ENCODE measurements around the gene PCBP3. TPM values are rescaled to one million over a fixed set of nuclear protein-coding genes. Genes with fewer than 3 reads are reported as not detected.

Gene PCBP3
- total and polyA plus RNA-seq, 2 of the 13 experiments (the other 11 are each of a cell fraction or from before 2014, with no cell fraction given) = not detected

DNA sequence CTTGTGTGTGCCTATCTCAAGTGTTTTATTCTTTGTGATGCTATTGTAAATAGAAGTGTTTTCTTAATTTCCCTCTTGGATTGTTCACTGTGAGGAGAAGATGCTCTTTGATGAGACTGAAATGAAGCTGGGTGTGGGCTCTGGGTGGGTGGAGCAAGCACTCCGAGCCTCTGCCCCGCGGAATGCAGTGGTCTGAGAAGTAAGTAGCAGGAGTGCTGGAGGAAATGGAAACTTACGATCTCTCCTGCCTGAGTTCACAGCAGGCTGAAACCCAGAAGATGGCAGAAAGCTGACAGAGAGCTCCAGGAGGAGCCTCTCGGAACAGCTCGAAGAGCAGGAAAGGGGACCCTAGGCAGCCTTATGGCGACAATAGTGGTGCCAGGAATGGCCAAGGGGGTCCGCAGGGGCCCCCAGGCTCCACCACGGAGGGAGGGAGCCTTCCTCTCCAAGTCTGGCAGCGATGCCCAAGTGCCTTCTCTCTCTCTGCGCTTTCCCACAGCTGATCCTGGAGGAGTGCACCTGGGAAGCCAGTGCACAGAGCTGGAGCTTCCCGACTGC, 211.2 kb downstream of the PCBP3 start (continued):
- TF ChIP-seq ZNF816 (CRISPR knock-in tag; IDR thresholded peaks at IDR 0.05; ENCODE audit: borderline replicate concordance) (no peak), U2AF2 (IDR thresholded peaks at IDR 0.05; ENCODE audit: low read depth, low read length) (no peak), ZNF292 (CRISPR knock-in tag; IDR thresholded peaks at IDR 0.05; ENCODE audit: borderline replicate concordance, low read depth) (no peak)

DNA sequence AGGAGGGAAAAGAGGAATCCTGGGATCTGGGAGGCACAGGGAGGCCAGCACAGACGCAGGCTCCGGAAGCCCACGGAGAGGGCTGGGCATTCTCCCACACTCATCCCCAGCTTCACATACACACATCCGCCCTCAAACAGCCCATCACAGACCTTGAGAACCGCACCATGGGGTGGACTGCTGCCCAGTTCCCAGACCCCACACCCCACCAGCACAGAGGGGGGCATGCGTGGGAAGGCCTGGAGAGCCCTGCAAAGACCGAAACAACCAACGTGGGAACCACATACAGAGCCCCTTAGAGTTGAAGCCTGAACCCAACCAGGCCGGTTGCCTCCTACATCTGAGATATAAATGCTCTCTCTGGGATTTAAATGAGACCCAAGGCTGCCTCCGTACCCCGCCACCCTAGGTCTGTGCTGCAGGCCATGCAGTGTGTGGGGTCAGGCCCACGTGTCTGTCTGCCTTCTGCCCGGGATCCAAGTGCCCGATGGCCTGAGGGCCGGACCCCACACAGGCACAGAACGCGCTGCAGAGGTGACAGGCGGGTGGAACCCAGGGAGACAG, 211.8 kb downstream of the PCBP3 start:
- Histone ChIP-seq H3K27me3 (ENCODE audit: control insufficient read depth in 1 of 2, insufficient read depth in 2 of 2, low read length in 2 of 2) (peaks cover 8 to 55% of the 10 kb centered on the region in 2 experiments), H2AFZ (ENCODE audit: low read length) (no peak overlapping the region), H3K9me3 (ENCODE audit: low read length) (no peaks in the 10 kb centered on the region), H3K4me2 (ENCODE audit: low read depth, low read length) (no peak overlapping the region), H3K27ac (ENCODE audit: extremely low read length, insufficient read depth, low read length) (no peak overlapping the region), H3K4me1 (ENCODE audit: insufficient read depth, low read length) (peaks cover 14% of the 10 kb centered on the region; the same call in 1 of the 2 replicates), H3K36me3 (replicated peaks in 1 of 2; ENCODE audit: control insufficient read depth in 1 of 2, insufficient read depth in 2 of 2, low read length in 2 of 2) (no peaks in the 10 kb centered on the region), H3K79me2 (ENCODE audit: insufficient read depth, low read length) (no peaks in the 10 kb centered on the region), H3K4me3 (replicated peaks in 1 of 3; ENCODE audit: insufficient read depth in 1 of 3, low read depth in 2 of 3, low read length in 3 of 3) (no peak overlapping the region), H4K20me1 (ENCODE audit: insufficient read depth, low read length) (0 out of 2 replicates have a peak, but pooled peaks cover 3% of the 10 kb centered on the region), H3K9ac (ENCODE audit: insufficient read depth, low read depth, low read length) (no peak overlapping the region)
- no peak for FAIRE-seq
- intact Hi-C loops (cut with micrococcal nuclease; ENCODE audit: unreplicated experiment) (no loop called here), in situ Hi-C loops (cut with HindIII; ENCODE audit: extremely low pct_ligation_motif_present, low pct_unique_long_range_greater_than_20kb) (no loop called here)
- ChIA-PET CTCF (ENCODE audit: low intra/inter-chr PET ratio, low total read pairs) (no interaction called here), POLR2A (no interaction called here)
- no TSS peak for BruUV-seq (replicated peaks)
- 39% methylated on average over 9 of the region's 18 CpGs for WGBS (ENCODE audit: low lambda C conversion rate)
- no peak for ATAC-seq
- DNase-seq (ENCODE audit: low spot score) = no peak
- TF ChIP-seq FLYWCH1 (CRISPR knock-in tag; IDR thresholded peaks at IDR 0.05) = no peak
- TF ChIP-seq, protein P1, sequence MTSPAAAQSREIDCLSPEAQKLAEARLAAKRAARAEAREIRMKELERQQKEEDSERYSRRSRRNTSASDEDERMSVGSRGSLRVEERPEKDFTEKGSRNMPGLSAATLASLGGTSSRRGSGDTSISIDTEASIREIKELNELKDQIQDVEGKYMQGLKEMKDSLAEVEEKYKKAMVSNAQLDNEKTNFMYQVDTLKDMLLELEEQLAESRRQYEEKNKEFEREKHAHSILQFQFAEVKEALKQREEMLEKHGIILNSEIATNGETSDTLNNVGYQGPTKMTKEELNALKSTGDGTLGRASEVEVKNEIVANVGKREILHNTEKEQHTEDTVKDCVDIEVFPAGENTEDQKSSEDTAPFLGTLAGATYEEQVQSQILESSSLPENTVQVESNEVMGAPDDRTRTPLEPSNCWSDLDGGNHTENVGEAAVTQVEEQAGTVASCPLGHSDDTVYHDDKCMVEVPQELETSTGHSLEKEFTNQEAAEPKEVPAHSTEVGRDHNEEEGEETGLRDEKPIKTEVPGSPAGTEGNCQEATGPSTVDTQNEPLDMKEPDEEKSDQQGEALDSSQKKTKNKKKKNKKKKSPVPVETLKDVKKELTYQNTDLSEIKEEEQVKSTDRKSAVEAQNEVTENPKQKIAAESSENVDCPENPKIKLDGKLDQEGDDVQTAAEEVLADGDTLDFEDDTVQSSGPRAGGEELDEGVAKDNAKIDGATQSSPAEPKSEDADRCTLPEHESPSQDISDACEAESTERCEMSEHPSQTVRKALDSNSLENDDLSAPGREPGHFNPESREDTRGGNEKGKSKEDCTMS (CRISPR knock-in tag; conservative IDR thresholded peaks at IDR 0.05) = no peak
- TF ChIP-seq FOSL2 (CRISPR knock-in tag; IDR thresholded peaks at IDR 0.05) = no peak
- TF ChIP-seq TBP (CRISPR knock-in tag; IDR thresholded peaks at IDR 0.05) = no peak
- no peak for TF ChIP-seq ZNF747 (CRISPR knock-in tag; IDR thresholded peaks at IDR 0.05; ENCODE audit: borderline replicate concordance)
- no peak for TF ChIP-seq ZNF660 (CRISPR knock-in tag; IDR thresholded peaks at IDR 0.05; ENCODE audit: borderline replicate concordance, low read depth)
- TF ChIP-seq MBD4 (IDR thresholded peaks at IDR 0.05; ENCODE audit: borderline replicate concordance, low read length) = no peak
- TF ChIP-seq, protein P2, sequence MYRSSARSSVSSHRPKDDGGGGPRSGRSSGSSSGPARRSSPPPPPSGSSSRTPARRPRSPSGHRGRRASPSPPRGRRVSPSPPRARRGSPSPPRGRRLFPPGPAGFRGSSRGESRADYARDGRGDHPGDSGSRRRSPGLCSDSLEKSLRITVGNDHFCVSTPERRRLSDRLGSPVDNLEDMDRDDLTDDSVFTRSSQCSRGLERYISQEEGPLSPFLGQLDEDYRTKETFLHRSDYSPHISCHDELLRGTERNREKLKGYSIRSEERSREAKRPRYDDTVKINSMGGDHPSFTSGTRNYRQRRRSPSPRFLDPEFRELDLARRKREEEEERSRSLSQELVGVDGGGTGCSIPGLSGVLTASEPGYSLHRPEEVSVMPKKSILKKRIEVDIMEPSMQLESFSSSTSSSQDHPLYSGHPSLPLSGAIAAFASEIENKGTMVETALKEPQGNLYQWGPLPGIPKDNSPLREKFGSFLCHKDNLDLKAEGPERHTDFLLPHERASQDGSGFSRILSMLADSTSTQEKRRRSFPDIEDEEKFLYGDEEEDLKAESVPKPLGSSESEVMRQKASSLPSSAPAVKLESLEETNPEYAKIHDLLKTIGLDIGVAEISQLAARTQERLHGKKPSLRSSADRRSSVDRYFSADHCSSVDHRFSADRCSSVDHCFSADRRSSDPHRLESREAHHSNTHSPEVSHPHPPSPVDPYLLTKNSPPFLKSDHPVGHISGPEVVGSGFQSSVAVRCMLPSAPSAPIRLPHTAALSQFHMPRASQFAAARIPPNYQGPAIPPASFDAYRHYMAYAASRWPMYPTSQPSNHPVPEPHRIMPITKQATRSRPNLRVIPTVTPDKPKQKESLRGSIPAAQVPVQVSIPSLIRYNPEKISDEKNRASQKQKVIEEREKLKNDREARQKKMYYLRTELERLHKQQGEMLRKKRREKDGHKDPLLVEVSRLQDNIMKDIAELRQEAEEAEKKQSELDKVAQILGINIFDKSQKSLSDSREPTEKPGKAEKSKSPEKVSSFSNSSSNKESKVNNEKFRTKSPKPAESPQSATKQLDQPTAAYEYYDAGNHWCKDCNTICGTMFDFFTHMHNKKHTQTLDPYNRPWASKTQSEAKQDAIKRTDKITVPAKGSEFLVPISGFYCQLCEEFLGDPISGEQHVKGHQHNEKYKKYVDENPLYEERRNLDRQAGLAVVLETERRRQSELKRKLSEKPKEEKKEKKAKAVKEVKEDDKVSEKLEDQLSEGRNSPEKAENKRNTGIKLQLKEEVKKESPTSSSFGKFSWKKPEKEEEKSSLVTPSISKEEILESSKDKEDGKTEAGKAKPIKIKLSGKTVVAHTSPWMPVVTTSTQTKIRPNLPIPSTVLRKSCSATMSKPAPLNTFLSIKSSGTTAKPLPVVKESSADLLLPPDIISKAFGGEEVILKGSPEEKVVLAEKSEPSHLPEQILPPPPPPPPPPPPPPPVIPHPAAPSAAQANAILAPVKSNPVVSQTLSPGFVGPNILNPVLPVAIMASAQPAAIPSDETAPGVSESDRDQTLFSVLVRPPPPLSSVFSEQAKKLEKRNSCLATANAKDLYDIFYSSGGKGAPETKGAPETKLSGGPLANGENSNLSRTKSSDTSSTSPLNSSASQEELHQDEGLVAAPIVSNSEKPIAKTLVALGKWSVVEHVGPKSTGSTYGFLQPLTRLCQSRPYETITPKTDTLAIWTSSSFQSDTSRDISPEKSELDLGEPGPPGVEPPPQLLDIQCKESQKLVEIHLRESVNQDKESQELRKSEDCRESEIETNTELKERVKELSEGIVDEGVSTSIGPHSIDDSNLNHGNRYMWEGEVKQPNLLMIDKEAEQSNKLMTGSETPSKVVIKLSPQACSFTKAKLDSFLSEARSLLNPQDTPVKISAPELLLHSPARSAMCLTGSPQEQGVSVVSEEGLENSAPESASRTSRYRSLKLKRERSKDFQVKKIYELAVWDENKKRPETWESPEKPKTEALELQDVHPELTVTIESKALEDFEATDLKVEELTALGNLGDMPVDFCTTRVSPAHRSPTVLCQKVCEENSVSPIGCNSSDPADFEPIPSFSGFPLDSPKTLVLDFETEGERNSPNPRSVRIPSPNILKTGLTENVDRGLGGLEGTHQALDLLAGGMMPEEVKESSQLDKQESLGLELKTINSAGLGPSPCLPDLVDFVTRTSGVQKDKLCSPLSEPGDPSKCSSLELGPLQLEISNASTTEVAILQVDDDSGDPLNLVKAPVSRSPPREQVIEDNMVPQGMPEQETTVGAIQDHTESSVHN (CRISPR knock-in tag; IDR thresholded peaks at IDR 0.05) = no peak

Data from HepG2 (cell line).